Posterior vena cava (tissue), 2 donors: ENCODE results near the gene PKD1. TPM values are rescaled to one million over a fixed set of nuclear protein-coding genes. Genes with fewer than 3 reads are reported as not detected.
A peak's percentile ranks its signal among the peaks of the same experiment; 100 is the strongest.
"Not testable (repeated sequence)": the region's sequence is repeated elsewhere in the genome, so short reads cannot be mapped to it uniquely, and the experiment has no call there.

Experiments
- DNase-seq: peaks from one replicate; pipeline ENCODE4 v3.0.0-alpha.2; 2020; ENCODE audit warnings: low spot score
- intact Hi-C, 2 donors: fragments of 100-400 bp; cut with DNase I; formaldehyde crosslinking; loops; one replicate each; pipeline versions ENCODE4 v1.14.1 to v1.14.2; 2022 to 2023
- long read RNA-seq, 2 donors: library from polyadenylated mRNA; unstranded; transcript quantifications; one replicate each; pipeline ENCODE4 v2.0.0, GENCODE V29; 2020 to 2021
- total RNA-seq, 2 donors: library from RNA; stranded (reverse); fragmentation: NEBNext Ultra II Directional; extraction: Animal tissue kit (Norgen Biotek cat#: 25700); gene quantifications; one replicate each; pipeline ENCODE4 v1.2.1, GENCODE V29; 2021
- donor health status: DM: yes; HTN: yes; CAD: no.
- donor health status: DM: yes; HTN: yes; CAD: no.

The PKD1 gene
- 100 to 1,000 TPM; 177 to 181 TPM for total RNA-seq
- long read RNA-seq, donor 1, partial matches to known transcripts: 24 of 40 reads
- long read RNA-seq, donor 1, other reads (novel, unspliced or antisense): 14 of 40 reads
- long read RNA-seq, donor 2, partial matches to known transcripts: 30 of 73 reads
- long read RNA-seq, donor 2, other reads (novel, unspliced or antisense): 39 of 73 reads

- DNase-seq: peak; percentile 99
- intact Hi-C loops: not testable (repeated sequence)
Observed at GRCh38 chr16:2135770-2136490, at the start of gene PKD1. Gene PKD1 (minus strand): TSS chr16:2135898. CDS start chr16:2135689, 209 bp downstream.

- DNase-seq: no peak
- intact Hi-C loops: no loop called here
Observed at GRCh38 chr16:2184962-2185361, 49.3 kb upstream of the PKD1 start.

GRCh38 chr16:2184346-2184745 is 48.6 kb upstream of the PKD1 start:
- DNase-seq: no peak

GRCh38 chr16:2183671-2184070 is 48.0 kb upstream of the PKD1 start:
- intact Hi-C loops: no loop called here
- DNase-seq: no peak

More at GRCh38 chr16:2184346-2184745, 48.6 kb upstream of the PKD1 start:
- intact Hi-C loops: no loop called here

- intact Hi-C loops: no loop called here
- DNase-seq: no peak
Observed at GRCh38 chr16:2181952-2182351, 46.3 kb upstream of the PKD1 start.

GRCh38 chr16:2180962-2181923 is 45.5 kb upstream of the PKD1 start:
- intact Hi-C loops: no loop called here
- DNase-seq: no peak

- intact Hi-C loops: no loop called here
- no peak for DNase-seq
Observed at GRCh38 chr16:2180461-2180860, 44.8 kb upstream of the PKD1 start.

GRCh38 chr16:2179576-2179975 is 43.9 kb upstream of the PKD1 start:
- intact Hi-C loops: no loop called here
- no peak for DNase-seq

- intact Hi-C loops: no loop called here
- no peak for DNase-seq
Observed at GRCh38 chr16:2179107-2179501, 43.4 kb upstream of the PKD1 start.

GRCh38 chr16:2178321-2179106 is 42.8 kb upstream of the PKD1 start:
- intact Hi-C loops: no loop called here
- DNase-seq: no peak

GRCh38 chr16:2177561-2177960 is 41.9 kb upstream of the PKD1 start:
- intact Hi-C loops: no loop called here
- no peak for DNase-seq

GRCh38 chr16:2177101-2177500 is 41.4 kb upstream of the PKD1 start:
- intact Hi-C loops: no loop called here
- no peak for DNase-seq

- intact Hi-C loops: no loop called here
- no peak for DNase-seq
Observed at GRCh38 chr16:2176047-2176446, 40.3 kb upstream of the PKD1 start.

GRCh38 chr16:2175454-2175853 is 39.8 kb upstream of the PKD1 start:
- intact Hi-C loops: no loop called here
- DNase-seq: no peak

GRCh38 chr16:2174396-2175131 is 38.9 kb upstream of the PKD1 start:
- no peak for DNase-seq
- intact Hi-C loops: no loop called here

GRCh38 chr16:2173916-2174315 is 38.2 kb upstream of the PKD1 start:
- DNase-seq: no peak
- intact Hi-C loops: no loop called here

- DNase-seq: no peak
- intact Hi-C loops: no loop called here
Observed at GRCh38 chr16:2173366-2173765, 37.7 kb upstream of the PKD1 start.

- DNase-seq: no peak
- intact Hi-C loops: no loop called here
Observed at GRCh38 chr16:2172688-2173335, 37.1 kb upstream of the PKD1 start.
